Right kidney (tissue), 1 donor: ENCODE data around the gene SLC2A11.
A peak's percentile ranks its signal among the peaks of the same experiment; 100 is the strongest.
"Not testable (repeated sequence)": the region's sequence is repeated elsewhere in the genome, so short reads cannot be mapped to it uniquely, and the experiment has no call there.

Experiments
- DNase-seq: peaks from one replicate; pipeline ENCODE4 v3.0.0-alpha.2; 2016

SLC2A11 gene

GRCh38 chr22:23846081-23846469 lies 11.6 kb upstream of the SLC2A11 start:
- DNase-seq: no peak

- DNase-seq: no peak
Observed at GRCh38 chr22:23847310-23847920, 10.3 kb upstream of the SLC2A11 start.

GRCh38 chr22:23847991-23848864 lies 9.4 kb upstream of the SLC2A11 start:
- no peak for DNase-seq

GRCh38 chr22:23849009-23850006 lies 8.4 kb upstream of the SLC2A11 start:
- DNase-seq: peak; percentile 84

GRCh38 chr22:23850136-23850611 lies 7.5 kb upstream of the SLC2A11 start:
- DNase-seq: no peak

- DNase-seq: peak; percentile 86
Observed at GRCh38 chr22:23856721-23857605, 712 bp upstream of the SLC2A11 start.

- no peak for DNase-seq
Observed at GRCh38 chr22:23858484-23858815, 775 bp downstream of the SLC2A11 start.

GRCh38 chr22:23859201-23859600 lies 1.5 kb downstream of the SLC2A11 start:
- DNase-seq: no peak

GRCh38 chr22:23860187-23860586 lies 2.5 kb downstream of the SLC2A11 start:
- not testable (repeated sequence) for DNase-seq

GRCh38 chr22:23862103-23862502 lies 4.4 kb downstream of the SLC2A11 start:
- no peak for DNase-seq

- not testable (repeated sequence) for DNase-seq
Observed at GRCh38 chr22:23864499-23865154, 7.0 kb downstream of the SLC2A11 start.

GRCh38 chr22:23868580-23868979 lies 10.9 kb downstream of the SLC2A11 start:
- no peak for DNase-seq

- no peak for DNase-seq
Observed at GRCh38 chr22:23874871-23875270, 17.2 kb downstream of the SLC2A11 start.

GRCh38 chr22:23875801-23876200 lies 18.1 kb downstream of the SLC2A11 start:
- DNase-seq: no peak

GRCh38 chr22:23877566-23877965 lies 19.9 kb downstream of the SLC2A11 start:
- no peak for DNase-seq

GRCh38 chr22:23878219-23878618 lies 20.5 kb downstream of the SLC2A11 start:
- DNase-seq: no peak

GRCh38 chr22:23882370-23882769 lies 24.7 kb downstream of the SLC2A11 start:
- DNase-seq: no peak

- DNase-seq: no peak
Observed at GRCh38 chr22:23883658-23884057, 26.0 kb downstream of the SLC2A11 start.

- no peak for DNase-seq
Observed at GRCh38 chr22:23884140-23884539, 26.5 kb downstream of the SLC2A11 start.

GRCh38 chr22:23888615-23889401 lies 31.1 kb downstream of the SLC2A11 start:
- DNase-seq: no peak
